ENCODE data around the gene SEMA3F.

- TF ChIP-seq CTCF (IDR thresholded peaks at IDR 0.05; ENCODE audit: low read depth, low read length), result no peak
- TF ChIP-seq EZH2phosphoT487 (IDR thresholded peaks at IDR 0.05; ENCODE audit: low read depth), result no peak
Observed at GRCh38 chr3:50224639-50225038, 69.5 kb downstream of the SEMA3F start.
